ENCODE measurements around the gene CHRND. TPM values are rescaled to one million over a fixed set of nuclear protein-coding genes. Genes with fewer than 3 reads are reported as not detected.

The CHRND gene
- total and polyA plus RNA-seq, 2 donors (not counting 1 experiment from before 2014, with no cell fraction given): not detected

- CTCF ChIA-PET: no interaction called here
- DNase-seq: peak; percentile 56
- intact Hi-C loops (cut with micrococcal nuclease): no loop called here
- no peak overlapping the region for H3K27ac ChIP-seq (ENCODE audit: low read length in 2 of 2)
- Mint-ChIP-seq H3K9me3 (ENCODE audit: insufficient read depth) (no peaks in the 10 kb centered on the region), H3K4me3 (peak overlapping the region; percentile 80), H3K4me1 (peaks cover 14% of the 10 kb centered on the region), H3K27me3 (peaks cover 44% of the 10 kb centered on the region), H3K27ac (peak overlapping the region; percentile 61)
- no peaks in the 10 kb centered on the region for H4K20me1 ChIP-seq (ENCODE audit: control insufficient read depth, insufficient read depth, low read length, poor library complexity, severe bottlenecking)
- no peak overlapping the region for H3K9ac ChIP-seq (ENCODE audit: low read length)
- peak; percentile 50 for ATAC-seq (ENCODE audit: low read depth)
- peak overlapping the region; percentile 50 for H3K4me2 ChIP-seq (replicated peaks; ENCODE audit: low read depth, low read length, poor library complexity, severe bottlenecking)
- H3K4me1 ChIP-seq (ENCODE audit: control insufficient read depth in 2 of 2, insufficient read depth in 2 of 2, low read length in 2 of 2): peaks cover 3 to 11% of the 10 kb centered on the region in 2 donors
- no peak for TF ChIP-seq CTCF (IDR thresholded peaks at IDR 0.05)
- TF ChIP-seq EZH2 (IDR thresholded peaks at IDR 0.05; ENCODE audit: borderline replicate concordance, insufficient read depth, low read depth, low read length, poor library complexity, severe bottlenecking): no peak
- no peaks in the 10 kb centered on the region for H3K9me3 ChIP-seq (ENCODE audit: control extremely low read depth in 1 of 3, control insufficient read depth in 2 of 3, insufficient read depth in 1 of 3, low read length in 2 of 3)
- peaks cover 0 to 46% (median 7%) of the 10 kb centered on the region in 4 experiments for H3K27me3 ChIP-seq (replicated peaks in 1 of 4; ENCODE audit: control extremely low read depth in 1 of 4, control insufficient read depth in 3 of 4, insufficient read depth in 4 of 4, low read length in 3 of 4)
- 7% methylated on average over 15 of the region's 21 CpGs for WGBS (ENCODE audit: insufficient coverage)
- no peaks in the 10 kb centered on the region for H3K36me3 ChIP-seq (replicated peaks in 1 of 2; ENCODE audit: control extremely low read depth in 1 of 2, control insufficient read depth in 1 of 2, extremely low read depth in 1 of 2, insufficient read depth in 2 of 2, low read length in 1 of 2)
- H3K79me2 ChIP-seq (ENCODE audit: control insufficient read depth, insufficient read depth, low read length): no peaks in the 10 kb centered on the region
- H2AFZ ChIP-seq (ENCODE audit: insufficient read depth, low read depth, low read length, poor library complexity, severe bottlenecking): no peak overlapping the region
- no peak overlapping the region for H3K4me3 ChIP-seq (ENCODE audit: control extremely low read depth in 1 of 5, extremely low read depth in 1 of 5, insufficient read depth in 1 of 5, low read depth in 2 of 5, low read length in 4 of 5)
- POLR2A ChIA-PET: no interaction called here
Measured at GRCh38 chr2:232502511-232502910, 23.4 kb upstream of the CHRND start.

GRCh38 chr2:232502911-232503808 is 22.8 kb upstream of the CHRND start:
- no peak overlapping the region for H3K27ac Mint-ChIP-seq

More at GRCh38 chr2:232502911-232503808, 22.8 kb upstream of the CHRND start:
- H4K20me1 ChIP-seq (ENCODE audit: control insufficient read depth, insufficient read depth, low read length, poor library complexity, severe bottlenecking): no peaks in the 10 kb centered on the region
- Mint-ChIP-seq H3K27me3 (peaks cover 44% of the 10 kb centered on the region), H3K9me3 (ENCODE audit: insufficient read depth) (no peaks in the 10 kb centered on the region), H3K4me1 (peaks cover 14% of the 10 kb centered on the region), H3K4me3 (peak overlapping the region; percentile 55)
- H3K9ac ChIP-seq (ENCODE audit: low read length): no peak overlapping the region
- H2AFZ ChIP-seq (ENCODE audit: insufficient read depth, low read depth, low read length, poor library complexity, severe bottlenecking): peak overlapping the region; percentile 46
- no peak overlapping the region for H3K27ac ChIP-seq (ENCODE audit: low read length in 2 of 2)
- TF ChIP-seq EZH2 (IDR thresholded peaks at IDR 0.05; ENCODE audit: borderline replicate concordance, insufficient read depth, low read depth, low read length, poor library complexity, severe bottlenecking) (no peak), CTCF (IDR thresholded peaks at IDR 0.05) (no peak)
- H3K36me3 ChIP-seq (replicated peaks in 1 of 2; ENCODE audit: control extremely low read depth in 1 of 2, control insufficient read depth in 1 of 2, extremely low read depth in 1 of 2, insufficient read depth in 2 of 2, low read length in 1 of 2): no peaks in the 10 kb centered on the region
- H3K27me3 ChIP-seq (replicated peaks in 1 of 4; ENCODE audit: control extremely low read depth in 1 of 4, control insufficient read depth in 3 of 4, insufficient read depth in 4 of 4, low read length in 3 of 4): peaks cover 0 to 46% (median 7%) of the 10 kb centered on the region in 4 experiments
- POLR2A ChIA-PET: no interaction called here
- no peaks in the 10 kb centered on the region for H3K79me2 ChIP-seq (ENCODE audit: control insufficient read depth, insufficient read depth, low read length)
- peak overlapping the region in 2 of 5 experiments; percentile 21 to 29 for H3K4me3 ChIP-seq (ENCODE audit: control extremely low read depth in 1 of 5, extremely low read depth in 1 of 5, insufficient read depth in 1 of 5, low read depth in 2 of 5, low read length in 4 of 5)
- H3K9me3 ChIP-seq (ENCODE audit: control extremely low read depth in 1 of 3, control insufficient read depth in 2 of 3, insufficient read depth in 1 of 3, low read length in 2 of 3): no peaks in the 10 kb centered on the region
- 2% methylated on average over 72 of the region's 75 CpGs for WGBS (ENCODE audit: insufficient coverage)
- CTCF ChIA-PET: interaction anchor here (1.0 kb wide), 1 partner anchor 16 kb away, joined by 3 read pairs; no protein-coding TSS in a partner anchor
- DNase-seq: peak; percentile 69
- H3K4me1 ChIP-seq (ENCODE audit: control insufficient read depth in 2 of 2, insufficient read depth in 2 of 2, low read length in 2 of 2): peaks cover 3 to 11% of the 10 kb centered on the region in 2 donors
- intact Hi-C loops (cut with micrococcal nuclease): no loop called here
- H3K4me2 ChIP-seq (replicated peaks; ENCODE audit: low read depth, low read length, poor library complexity, severe bottlenecking): peak overlapping the region; percentile 66
- ATAC-seq (ENCODE audit: low read depth): peak; percentile 49
